Calu3 (cell line): ENCODE results near the gene DHRS13. TPM values are rescaled to one million over a fixed set of nuclear protein-coding genes. Genes with fewer than 3 reads are reported as not detected.

Source experiments
- BruUV-seq: library from RNA; stranded (reverse); fragments of 400-500 nt; replicated peaks from 2 replicates; lab custom pipeline; 2021; lab: Mats Ljungman, UMichigan
- CTCF ChIA-PET: fragments of 300-600 bp; sonication (Branson Sonifier 250); formaldehyde crosslinking; loops from one replicate; lab custom pipeline; 2022; ENCODE audit warnings: antibody characterized with exemption; lab: Charles Lee
- DNase-seq: peaks from one replicate; pipeline ENCODE4 v3.0.0; 2022
- H3K27ac Mint-ChIP-seq: one replicate; pipeline ENCODE4 v1.8.0; 2022; ENCODE audit warnings: mixed read lengths; ENCODE audit not compliant: unreplicated experiment
- H3K27me3 Mint-ChIP-seq: one replicate; pipeline ENCODE4 v1.8.0; 2022; ENCODE audit warnings: mixed read lengths; ENCODE audit not compliant: unreplicated experiment
- H3K36me3 Mint-ChIP-seq: one replicate; pipeline ENCODE4 v1.8.0; 2022; ENCODE audit warnings: mild to moderate bottlenecking, moderate library complexity, mixed read lengths; ENCODE audit not compliant: insufficient read depth, unreplicated experiment
- H3K4me1 Mint-ChIP-seq: one replicate; pipeline ENCODE4 v1.8.0; 2022; ENCODE audit warnings: mild to moderate bottlenecking, low read depth, mixed read lengths; ENCODE audit not compliant: unreplicated experiment
- H3K4me3 Mint-ChIP-seq: one replicate; pipeline ENCODE4 v1.8.0; 2022; ENCODE audit warnings: mild to moderate bottlenecking, low read depth, moderate library complexity, mixed read lengths; ENCODE audit not compliant: unreplicated experiment
- H3K9me3 Mint-ChIP-seq: one replicate; pipeline ENCODE4 v1.8.0; 2022; ENCODE audit warnings: low read depth, mixed read lengths; ENCODE audit not compliant: unreplicated experiment
- CTCF ChIP-seq: fragments of 200-600 bp; IDR thresholded peaks from one replicate; pipeline ENCODE4 v1.8.0; 2022; ENCODE audit warnings: antibody characterized with exemption; ENCODE audit not compliant: unreplicated experiment
- intact Hi-C: fragments of 100-400 bp; cut with micrococcal nuclease; formaldehyde crosslinking; loops from one replicate; pipeline ENCODE4 v1.10.0; 2022; ENCODE audit not compliant: unreplicated experiment
- total RNA-seq: library from RNA; stranded (reverse); gene quantifications from 2 replicates; pipeline ENCODE4 v1.2.3, GENCODE V29; 2022

DHRS13 gene
- total RNA-seq, 1 experiment from 2014 or later = 23.2 TPM

- intact Hi-C loops = no loop called here
- TF ChIP-seq CTCF = no peak
- Mint-ChIP-seq H3K9me3 (no peaks in the 10 kb centered on the region), H3K36me3 (peaks cover 21% of the 10 kb centered on the region), H3K27ac (no peak overlapping the region), H3K27me3 (no peaks in the 10 kb centered on the region), H3K4me3 (no peak overlapping the region), H3K4me1 (no peaks in the 10 kb centered on the region)
- DNase-seq = no peak
- CTCF ChIA-PET = no interaction called here
- BruUV-seq = no TSS peak
These were observed 41.5 kb upstream of the DHRS13 start for GRCh38 chr17:28944343-28944742.

DNA sequence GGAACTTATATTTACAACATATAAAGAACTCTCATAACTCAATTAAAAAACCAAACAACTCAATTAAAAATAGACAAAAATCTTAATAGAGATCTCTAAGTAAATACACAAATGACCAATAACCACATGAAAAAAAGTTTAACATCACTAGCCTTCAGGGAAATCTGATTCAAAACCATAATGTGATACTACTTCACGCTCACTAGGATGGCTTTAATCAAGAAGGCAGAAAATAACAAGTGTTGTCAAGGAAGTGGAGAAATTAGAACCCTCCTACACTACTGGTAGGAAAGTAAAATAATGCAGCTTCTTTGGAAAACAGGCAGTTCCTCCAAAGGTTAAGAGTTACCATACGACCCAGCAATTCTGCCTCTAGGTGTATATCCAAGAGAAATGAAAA is 40.0 kb upstream of the DHRS13 start:
- BruUV-seq = no TSS peak
- CTCF ChIA-PET = no interaction called here
- Mint-ChIP-seq H3K36me3 (peaks cover 9% of the 10 kb centered on the region), H3K4me1 (no peaks in the 10 kb centered on the region), H3K27me3 (no peaks in the 10 kb centered on the region), H3K4me3 (no peak overlapping the region), H3K27ac (no peak overlapping the region), H3K9me3 (no peaks in the 10 kb centered on the region)
- no peak for TF ChIP-seq CTCF
- intact Hi-C loops = no loop called here
- no peak for DNase-seq

- intact Hi-C loops = no loop called here
- no TSS peak for BruUV-seq
- no peak for TF ChIP-seq CTCF
- CTCF ChIA-PET = interaction anchor here (0.6 kb wide), 1 partner anchor 115 kb away, joined by 5 read pairs; no protein-coding TSS in a partner anchor
- Mint-ChIP-seq H3K4me1 (peaks cover 14% of the 10 kb centered on the region), H3K4me3 (no peak overlapping the region), H3K27ac (no peak overlapping the region), H3K27me3 (no peaks in the 10 kb centered on the region), H3K9me3 (no peaks in the 10 kb centered on the region), H3K36me3 (peaks cover 9% of the 10 kb centered on the region)
- no peak for DNase-seq
These were observed 38.4 kb upstream of the DHRS13 start for GRCh38 chr17:28941251-28941650.

DNA sequence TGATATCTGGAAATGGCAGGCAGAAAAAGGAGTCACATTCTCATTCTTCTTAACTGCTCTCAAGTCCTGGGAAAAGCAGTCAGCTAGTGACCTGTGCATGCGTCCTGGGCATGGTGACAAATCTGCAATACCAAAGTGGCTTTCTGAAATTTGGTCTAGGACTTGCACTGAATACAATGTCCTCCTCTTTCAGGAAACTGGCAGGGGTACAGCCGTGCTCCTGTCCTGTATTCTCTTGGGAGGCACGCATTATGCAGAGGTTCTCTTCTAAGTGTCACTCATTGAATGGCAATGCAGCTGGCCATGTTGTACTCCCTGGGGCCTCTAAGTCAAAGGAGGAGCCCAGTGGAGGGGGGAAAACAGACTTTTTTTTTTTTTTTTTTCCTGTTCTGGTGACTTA is 37.8 kb upstream of the DHRS13 start:
- Mint-ChIP-seq H3K27me3 (no peaks in the 10 kb centered on the region), H3K4me1 (peaks cover 14% of the 10 kb centered on the region), H3K9me3 (no peaks in the 10 kb centered on the region), H3K36me3 (peaks cover 9% of the 10 kb centered on the region), H3K4me3 (no peak overlapping the region), H3K27ac (no peak overlapping the region)
- no TSS peak for BruUV-seq
- CTCF ChIA-PET = interaction anchor here (0.5 to 0.6 kb wide), 2 partner anchors 54 to 114 kb away, joined by 3 to 5 read pairs; no protein-coding TSS in a partner anchor
- intact Hi-C loops = no loop called here
- no peak for TF ChIP-seq CTCF
- no peak for DNase-seq
